ENCODE results near the gene PXYLP1. TPM values are rescaled to one million over a fixed set of nuclear protein-coding genes. Genes with fewer than 3 reads are reported as not detected.

Gene PXYLP1
- total RNA-seq, 2 donors from 2014 or later: 8.9 to 13.1 TPM

- Histone ChIP-seq H3K9me3 (no peaks in the 10 kb centered on the region), H3K9ac (ENCODE audit: low read depth in 2 of 2, low read length in 2 of 2) (peak overlapping the region in 1 of 2 donors; percentile 28), H3K27me3 (no peaks in the 10 kb centered on the region), H3K27ac (no peak overlapping the region), H3K4me1 (peaks cover 17% of the 10 kb centered on the region), H3K4me3 (no peak overlapping the region), H3K36me3 (no peaks in the 10 kb centered on the region)
- intact Hi-C loops (cut with DNase I): no loop called here
- no peak for DNase-seq
- no peak for TF ChIP-seq CTCF (IDR thresholded peaks at IDR 0.05)
Observed at GRCh38 chr3:141335531-141336061, 104.0 kb downstream of the PXYLP1 start.

GRCh38 chr3:141336672-141337522, 105.3 kb downstream of the PXYLP1 start:
- no peak for TF ChIP-seq CTCF (IDR thresholded peaks at IDR 0.05)
- no peak for DNase-seq
- Histone ChIP-seq H3K27me3 (no peaks in the 10 kb centered on the region), H3K4me3 (no peak overlapping the region), H3K27ac (no peak overlapping the region), H3K36me3 (no peaks in the 10 kb centered on the region), H3K9me3 (no peaks in the 10 kb centered on the region), H3K9ac (ENCODE audit: low read depth in 2 of 2, low read length in 2 of 2) (peak overlapping the region in 1 of 2 donors; percentile 3), H3K4me1 (peaks cover 17% of the 10 kb centered on the region)
- intact Hi-C loops (cut with DNase I): no loop called here

GRCh38 chr3:141337523-141337854, 105.9 kb downstream of the PXYLP1 start:
- intact Hi-C loops (cut with DNase I): no loop called here
- Histone ChIP-seq H3K9ac (ENCODE audit: low read depth in 2 of 2, low read length in 2 of 2) (peak overlapping the region in 1 of 2 donors; percentile 3), H3K27ac (no peak overlapping the region), H3K9me3 (no peaks in the 10 kb centered on the region), H3K4me1 (peaks cover 14% of the 10 kb centered on the region), H3K4me3 (no peak overlapping the region), H3K36me3 (no peaks in the 10 kb centered on the region), H3K27me3 (no peaks in the 10 kb centered on the region)
- no peak for DNase-seq
- no peak for TF ChIP-seq CTCF (IDR thresholded peaks at IDR 0.05)

- Histone ChIP-seq H3K4me3 (no peak overlapping the region), H3K9me3 (no peaks in the 10 kb centered on the region), H3K9ac (ENCODE audit: low read depth in 2 of 2, low read length in 2 of 2) (no peak overlapping the region), H3K27me3 (no peaks in the 10 kb centered on the region), H3K36me3 (no peaks in the 10 kb centered on the region), H3K4me1 (peaks cover 9% of the 10 kb centered on the region), H3K27ac (no peak overlapping the region)
- intact Hi-C loops (cut with DNase I): no loop called here
- DNase-seq: no peak
- TF ChIP-seq CTCF (IDR thresholded peaks at IDR 0.05): no peak
Observed at GRCh38 chr3:141337991-141338390, 106.4 kb downstream of the PXYLP1 start.

GRCh38 chr3:141338881-141339280, 107.3 kb downstream of the PXYLP1 start:
- no peaks in the 10 kb centered on the region for H3K9me3 ChIP-seq
- no peak for TF ChIP-seq CTCF (IDR thresholded peaks at IDR 0.05)
- no peaks in the 10 kb centered on the region for H3K36me3 ChIP-seq
- no peak overlapping the region for H3K9ac ChIP-seq (ENCODE audit: low read depth in 2 of 2, low read length in 2 of 2)
- H3K4me3 ChIP-seq: no peak overlapping the region
- intact Hi-C loops (cut with DNase I): no loop called here
- H3K4me1 ChIP-seq: no peaks in the 10 kb centered on the region
- no peak overlapping the region for H3K27ac ChIP-seq
- no peak for DNase-seq
- no peaks in the 10 kb centered on the region for H3K27me3 ChIP-seq

All from colonic mucosa (tissue), 4 donors.